ENCODE results near the gene MTHFD2L.

MTHFD2L gene

DNA sequence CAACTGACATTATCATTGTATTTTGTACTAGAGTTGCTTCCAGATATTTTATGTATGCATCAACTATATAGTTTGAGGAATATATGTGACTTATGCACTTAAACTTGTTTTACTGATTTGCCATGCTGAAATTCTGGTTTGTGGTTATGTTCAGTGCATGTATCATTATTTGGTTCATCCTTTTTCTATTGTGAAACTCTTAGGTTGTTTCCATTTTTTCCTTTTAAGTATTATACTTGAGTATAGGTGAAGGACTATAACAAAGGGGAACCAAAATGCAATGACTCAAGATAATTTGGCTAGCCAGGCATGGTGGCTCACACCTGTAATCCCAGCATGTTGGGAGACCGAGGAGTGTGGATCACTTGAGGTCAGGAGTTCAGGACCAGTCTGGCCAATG is 129.2 kb downstream of the MTHFD2L start:
- no peaks in the 10 kb centered on the region for H3K9me3 ChIP-seq (replicated peaks; ENCODE audit: insufficient read depth, low read length)
- DNase-seq: no peak
- no peak overlapping the region for H2AFZ ChIP-seq (ENCODE audit: low read length)

DNA sequence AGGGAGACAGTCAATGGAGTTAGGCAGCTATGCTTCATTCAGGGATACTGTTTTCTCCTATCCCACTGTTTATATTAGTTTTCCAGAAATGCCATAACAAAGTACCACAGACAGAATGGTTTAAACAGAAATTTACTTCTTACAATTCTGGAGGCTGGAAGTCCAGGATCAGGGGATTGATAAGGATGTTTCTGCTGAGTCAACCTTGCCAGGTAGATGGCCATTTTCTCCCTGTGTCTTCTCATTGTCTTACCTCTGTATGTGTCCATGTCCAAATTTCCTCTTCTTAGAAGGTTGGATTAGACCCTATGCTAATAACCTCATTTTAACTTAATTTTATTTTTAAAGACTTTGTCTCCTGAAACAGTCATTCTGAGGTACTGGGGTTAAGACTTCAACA is 129.9 kb downstream of the MTHFD2L start:
- H4K20me1 ChIP-seq (ENCODE audit: insufficient read depth, low read length): no peaks in the 10 kb centered on the region
- H3K4me2 ChIP-seq (ENCODE audit: low read depth, low read length): no peak overlapping the region
- H3K9me3 ChIP-seq (replicated peaks; ENCODE audit: insufficient read depth, low read length): no peaks in the 10 kb centered on the region
- no peaks in the 10 kb centered on the region for H3F3A ChIP-seq (ENCODE audit: insufficient read depth, low read length)
- no peaks in the 10 kb centered on the region for H3K36me3 ChIP-seq (replicated peaks; ENCODE audit: insufficient read depth, low read length)
- H3K9me2 ChIP-seq (replicated peaks; ENCODE audit: insufficient read depth, low read length): no peaks in the 10 kb centered on the region
- H3K9ac ChIP-seq (ENCODE audit: low read length): no peak overlapping the region
- H3K4me3 ChIP-seq (ENCODE audit: low read length): no peak overlapping the region
- H3K27ac ChIP-seq (ENCODE audit: low read length): no peak overlapping the region
- no peaks in the 10 kb centered on the region for H3K27me3 ChIP-seq (replicated peaks; ENCODE audit: insufficient read depth, low read length)
- peaks cover 3% of the 10 kb centered on the region; the same call in 1 of the 2 replicates for H3K4me1 ChIP-seq (ENCODE audit: low read length)
- H3K79me2 ChIP-seq (ENCODE audit: low read length): no peaks in the 10 kb centered on the region
- no peak overlapping the region for H2AFZ ChIP-seq (ENCODE audit: low read length)
- no peak for DNase-seq
- no peak for TF ChIP-seq EZH2phosphoT487 (IDR thresholded peaks at IDR 0.05; ENCODE audit: low read length)
- TF ChIP-seq EZH2 (optimal IDR thresholded peaks at IDR 0.05; ENCODE audit: low read depth, low read length): no peak
- TF ChIP-seq, protein P1, sequence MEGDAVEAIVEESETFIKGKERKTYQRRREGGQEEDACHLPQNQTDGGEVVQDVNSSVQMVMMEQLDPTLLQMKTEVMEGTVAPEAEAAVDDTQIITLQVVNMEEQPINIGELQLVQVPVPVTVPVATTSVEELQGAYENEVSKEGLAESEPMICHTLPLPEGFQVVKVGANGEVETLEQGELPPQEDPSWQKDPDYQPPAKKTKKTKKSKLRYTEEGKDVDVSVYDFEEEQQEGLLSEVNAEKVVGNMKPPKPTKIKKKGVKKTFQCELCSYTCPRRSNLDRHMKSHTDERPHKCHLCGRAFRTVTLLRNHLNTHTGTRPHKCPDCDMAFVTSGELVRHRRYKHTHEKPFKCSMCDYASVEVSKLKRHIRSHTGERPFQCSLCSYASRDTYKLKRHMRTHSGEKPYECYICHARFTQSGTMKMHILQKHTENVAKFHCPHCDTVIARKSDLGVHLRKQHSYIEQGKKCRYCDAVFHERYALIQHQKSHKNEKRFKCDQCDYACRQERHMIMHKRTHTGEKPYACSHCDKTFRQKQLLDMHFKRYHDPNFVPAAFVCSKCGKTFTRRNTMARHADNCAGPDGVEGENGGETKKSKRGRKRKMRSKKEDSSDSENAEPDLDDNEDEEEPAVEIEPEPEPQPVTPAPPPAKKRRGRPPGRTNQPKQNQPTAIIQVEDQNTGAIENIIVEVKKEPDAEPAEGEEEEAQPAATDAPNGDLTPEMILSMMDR (IDR thresholded peaks at IDR 0.05; ENCODE audit: low read length): no peak

More for the DNA sequence above, 129.2 kb downstream of the MTHFD2L start:
- TF ChIP-seq, protein P1 (IDR thresholded peaks at IDR 0.05; ENCODE audit: low read length): no peak
- TF ChIP-seq EZH2 (optimal IDR thresholded peaks at IDR 0.05; ENCODE audit: low read depth, low read length) (no peak), EZH2phosphoT487 (IDR thresholded peaks at IDR 0.05; ENCODE audit: low read length) (no peak)
- Histone ChIP-seq H3K36me3 (replicated peaks; ENCODE audit: insufficient read depth, low read length) (no peaks in the 10 kb centered on the region), H3K27ac (ENCODE audit: low read length) (no peak overlapping the region), H3K79me2 (ENCODE audit: low read length) (no peaks in the 10 kb centered on the region), H3K9ac (ENCODE audit: low read length) (no peak overlapping the region), H3K4me3 (ENCODE audit: low read length) (no peak overlapping the region), H3K27me3 (replicated peaks; ENCODE audit: insufficient read depth, low read length) (no peaks in the 10 kb centered on the region), H3K4me2 (ENCODE audit: low read depth, low read length) (no peak overlapping the region), H4K20me1 (ENCODE audit: insufficient read depth, low read length) (no peaks in the 10 kb centered on the region), H3K9me2 (replicated peaks; ENCODE audit: insufficient read depth, low read length) (no peaks in the 10 kb centered on the region), H3F3A (ENCODE audit: insufficient read depth, low read length) (no peaks in the 10 kb centered on the region), H3K4me1 (ENCODE audit: low read length) (peaks cover 3% of the 10 kb centered on the region; the same call in 1 of the 2 replicates)

DNA sequence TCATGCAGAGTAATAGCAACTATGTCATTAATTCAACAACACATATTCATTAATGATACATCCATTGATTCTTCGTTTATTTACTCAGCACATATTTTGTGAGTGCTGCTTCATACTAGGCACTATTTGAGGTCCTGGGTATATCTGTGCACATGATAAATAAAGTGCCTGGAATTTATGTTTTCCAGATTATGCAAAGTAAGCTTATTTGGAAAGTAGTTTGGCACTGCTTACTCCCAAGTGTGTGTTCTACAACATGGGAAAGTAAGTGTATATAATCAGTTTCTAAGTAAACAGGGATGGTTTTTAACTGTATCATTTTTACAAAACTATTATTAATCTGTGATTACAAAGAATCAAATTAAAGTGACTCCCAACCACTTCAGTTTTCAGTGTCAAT is 133.6 kb downstream of the MTHFD2L start:
- Histone ChIP-seq H3K9me2 (replicated peaks; ENCODE audit: insufficient read depth, low read length) (no peaks in the 10 kb centered on the region), H3K36me3 (replicated peaks; ENCODE audit: insufficient read depth, low read length) (no peaks in the 10 kb centered on the region), H3K9me3 (replicated peaks; ENCODE audit: insufficient read depth, low read length) (no peaks in the 10 kb centered on the region), H3K27ac (ENCODE audit: low read length) (no peak overlapping the region), H2AFZ (ENCODE audit: low read length) (no peak overlapping the region), H3K27me3 (replicated peaks; ENCODE audit: insufficient read depth, low read length) (no peaks in the 10 kb centered on the region), H3K4me3 (ENCODE audit: low read length) (no peak overlapping the region), H3K4me2 (ENCODE audit: low read depth, low read length) (no peak overlapping the region), H3K4me1 (ENCODE audit: low read length) (peaks cover 3% of the 10 kb centered on the region; the same call in 1 of the 2 replicates), H3F3A (ENCODE audit: insufficient read depth, low read length) (no peaks in the 10 kb centered on the region), H3K79me2 (ENCODE audit: low read length) (no peaks in the 10 kb centered on the region), H4K20me1 (ENCODE audit: insufficient read depth, low read length) (no peaks in the 10 kb centered on the region), H3K9ac (ENCODE audit: low read length) (no peak overlapping the region)
- TF ChIP-seq, protein P1 (IDR thresholded peaks at IDR 0.05; ENCODE audit: low read length): no peak
- no peak for TF ChIP-seq EZH2phosphoT487 (IDR thresholded peaks at IDR 0.05; ENCODE audit: low read length)
- TF ChIP-seq EZH2 (optimal IDR thresholded peaks at IDR 0.05; ENCODE audit: low read depth, low read length): no peak
- DNase-seq: no peak

All from MM.1S (cell line).